ENCODE measurements around the gene SMARCC1. TPM values are rescaled to one million over a fixed set of nuclear protein-coding genes. Genes with fewer than 3 reads are reported as not detected.
A peak's percentile ranks its signal among the peaks of the same experiment; 100 is the strongest.
"Not testable (repeated sequence)": the region's sequence is repeated elsewhere in the genome, so short reads cannot be mapped to it uniquely, and the experiment has no call there.

The SMARCC1 gene
- 41.5 and 47.6 TPM in 2 replicates for total RNA-seq
- polyA plus RNA-seq (2012): 29.4 TPM

DNA sequence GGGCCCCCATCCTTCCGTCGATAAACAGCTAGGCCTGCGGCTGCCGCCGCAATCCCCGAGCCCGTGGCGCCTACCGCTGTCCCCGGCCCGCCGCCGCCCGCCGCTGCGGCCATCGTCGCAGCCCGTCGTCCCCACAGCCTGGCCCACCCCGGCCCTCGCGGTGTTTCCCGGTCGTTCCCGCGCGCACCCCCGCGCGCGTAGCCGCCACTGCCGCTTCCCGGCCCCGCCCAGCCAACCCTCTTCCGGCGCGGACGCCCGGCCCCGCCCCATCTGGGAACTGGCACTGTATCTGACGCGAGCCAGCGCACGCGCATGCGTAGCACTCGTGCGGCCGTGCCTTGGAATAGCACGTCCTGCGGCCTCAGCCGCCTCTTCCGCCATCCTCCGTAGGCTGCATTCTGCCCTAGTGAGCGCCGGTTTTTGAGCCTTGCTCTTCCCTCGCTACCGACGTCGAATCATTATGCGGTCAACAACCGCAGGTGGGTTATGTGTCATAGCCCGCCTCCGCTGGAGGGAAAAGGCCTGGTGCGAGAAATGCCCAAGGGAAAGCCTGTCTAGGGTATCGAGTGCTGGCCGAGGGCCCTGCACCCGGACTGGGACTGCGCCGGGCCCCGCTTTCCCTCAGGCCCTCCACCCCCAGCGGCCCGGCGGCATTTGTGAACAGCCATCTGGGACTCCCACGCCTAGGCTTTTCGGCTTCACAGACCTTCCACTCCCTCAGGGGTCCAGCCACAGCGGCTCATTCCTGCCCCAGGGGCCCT is at the start of gene SMARCC1:
Gene SMARCC1 (minus strand): TSS at position 209 of the 761 bp plus-strand sequence. CDS start 96 bp downstream, at position 113.
- DNase-seq (ENCODE audit: low read depth): peak; percentile 98

DNA sequence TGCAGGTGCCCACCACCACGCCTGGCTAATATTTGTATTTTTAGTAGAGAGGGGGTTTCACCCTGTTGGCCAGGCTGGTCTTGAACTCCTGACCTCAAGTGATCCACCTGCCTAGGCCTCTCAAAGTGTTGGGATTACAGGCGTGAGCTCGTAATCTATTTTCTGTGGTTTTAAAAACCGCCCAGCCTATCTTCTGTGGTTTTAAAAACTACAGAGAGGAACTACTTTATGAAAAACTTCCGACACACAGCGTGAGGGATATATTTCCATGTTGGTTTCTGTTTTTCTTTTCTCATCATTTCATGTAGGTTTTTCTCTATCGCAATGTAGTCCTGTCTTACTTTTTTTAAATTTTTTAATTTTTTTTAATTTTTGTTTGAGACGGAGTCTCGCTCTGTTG is 47.8 kb upstream of the SMARCC1 start:
- not testable (repeated sequence) for DNase-seq (ENCODE audit: low read depth)

DNA sequence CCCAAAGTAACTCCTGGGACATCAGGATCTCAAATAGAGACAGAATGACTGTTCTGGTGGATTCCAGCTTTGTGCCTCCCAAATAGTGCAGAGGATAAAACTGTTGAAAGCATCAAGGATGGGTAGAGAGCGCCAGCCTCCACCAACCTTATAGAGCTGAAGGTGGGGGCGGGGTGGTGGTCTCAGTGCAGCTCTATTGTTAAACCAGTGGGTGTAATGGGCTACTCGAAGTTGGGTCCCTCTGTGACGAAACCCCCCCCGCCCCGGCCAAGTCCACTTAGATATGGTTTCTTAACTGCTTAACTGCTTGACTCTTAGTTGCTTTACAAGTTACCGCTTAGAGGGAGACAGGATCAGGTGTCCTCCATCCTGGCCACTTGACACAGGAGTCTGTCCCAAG is 43.9 kb upstream of the SMARCC1 start:
- no peak for DNase-seq (ENCODE audit: low read depth)

DNA sequence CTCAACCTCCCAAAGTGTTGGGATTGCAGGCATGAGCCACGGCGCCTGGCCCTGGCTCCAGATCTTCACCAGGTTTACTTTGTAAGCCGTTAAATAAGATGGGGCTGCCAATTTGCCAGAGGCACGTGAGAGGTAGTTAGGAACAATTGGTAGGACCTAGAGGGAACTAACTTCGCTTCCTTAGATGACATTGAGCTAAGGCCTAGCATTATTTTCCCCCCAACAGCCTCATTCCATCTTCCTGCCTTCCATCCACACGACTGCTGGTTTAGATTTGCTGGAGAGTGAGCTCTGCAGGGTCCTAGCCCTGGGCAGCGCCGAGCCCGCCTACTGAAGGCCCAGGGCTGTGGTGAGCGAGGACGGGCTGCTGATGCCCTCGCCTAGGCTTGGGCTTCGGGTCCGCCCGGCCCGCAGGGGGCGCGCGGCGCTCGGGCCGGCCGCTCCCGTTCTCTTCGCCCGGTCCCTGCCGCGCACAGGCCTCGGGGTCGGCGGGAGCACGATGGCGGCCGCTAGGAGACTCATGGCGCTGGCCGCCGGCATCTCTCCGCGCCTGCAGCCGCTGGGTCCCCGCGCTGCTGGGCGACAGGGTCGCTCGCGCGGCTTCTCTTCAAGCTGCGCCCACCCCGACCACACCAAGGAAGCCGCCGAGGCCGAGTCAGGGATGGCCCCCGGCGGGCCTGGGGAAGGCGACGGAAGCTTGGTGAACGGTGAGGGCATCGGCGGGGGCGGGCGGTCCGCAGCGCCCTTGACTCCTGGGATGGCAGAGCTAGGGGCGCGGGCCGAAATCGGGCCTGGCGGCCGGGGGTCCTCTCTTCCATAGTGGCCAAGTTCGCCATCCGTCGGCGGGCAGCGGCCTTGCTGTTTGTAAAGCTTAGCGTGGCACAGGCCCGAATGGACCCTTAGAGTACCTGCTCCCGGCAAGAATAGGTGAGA is 43.1 kb upstream of the SMARCC1 start:
- peak; percentile 89 for DNase-seq (ENCODE audit: low read depth)

DNA sequence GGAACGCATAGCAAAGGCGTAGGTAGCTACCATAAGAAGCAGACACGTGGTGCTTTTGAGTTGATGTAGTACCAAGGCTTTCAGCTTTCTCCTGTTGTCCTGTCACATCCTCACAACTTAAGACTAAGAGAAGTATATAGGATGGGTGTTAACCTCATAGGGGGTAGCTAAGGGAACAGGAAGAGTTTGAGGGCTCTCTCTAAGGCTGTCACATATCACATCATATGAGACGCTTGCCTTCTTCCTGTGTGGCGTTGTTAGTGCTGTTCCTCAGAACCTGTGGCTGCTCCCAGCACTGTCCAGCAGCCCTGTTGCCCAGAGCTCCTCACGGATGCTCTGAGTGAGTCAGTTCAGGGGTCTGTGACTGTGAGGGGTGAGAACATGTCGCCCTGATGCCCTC is 35.9 kb upstream of the SMARCC1 start:
- no peak for DNase-seq (ENCODE audit: low read depth)

DNA sequence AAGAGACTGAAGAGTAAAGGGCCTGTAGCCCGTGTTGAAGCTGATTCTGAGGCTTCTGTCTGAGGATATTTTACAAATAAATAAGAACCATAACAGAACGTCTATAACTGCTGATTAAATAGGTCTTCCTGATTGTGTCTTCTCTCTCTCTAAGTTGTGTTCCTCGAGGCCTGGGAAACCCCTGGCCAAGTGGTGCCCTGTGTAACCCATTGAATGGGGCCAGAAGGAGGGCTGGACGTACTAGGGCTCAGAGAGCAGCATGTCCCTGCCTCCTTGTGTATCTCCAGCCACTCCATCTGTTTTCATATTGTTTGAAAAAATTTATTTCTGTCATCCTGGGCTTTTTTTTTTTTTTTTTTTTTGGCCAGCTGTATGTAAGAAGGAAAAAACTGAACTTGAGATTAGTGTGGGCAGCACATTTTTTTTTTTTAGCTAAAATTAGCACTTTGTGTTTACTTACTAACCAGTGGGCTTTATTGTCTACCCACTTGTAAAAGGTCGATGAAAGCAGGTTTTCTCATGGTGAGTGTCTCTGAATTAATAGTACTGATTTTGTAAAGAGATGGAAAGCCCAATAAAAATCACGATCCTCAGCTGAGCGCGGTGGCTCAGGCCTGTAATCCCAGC is 32.0 kb upstream of the SMARCC1 start:
- DNase-seq (ENCODE audit: low read depth): no peak

GRCh38 chr3:47804577-47804976 is 22.9 kb upstream of the SMARCC1 start:
- no peak for DNase-seq (ENCODE audit: low read depth)

DNA sequence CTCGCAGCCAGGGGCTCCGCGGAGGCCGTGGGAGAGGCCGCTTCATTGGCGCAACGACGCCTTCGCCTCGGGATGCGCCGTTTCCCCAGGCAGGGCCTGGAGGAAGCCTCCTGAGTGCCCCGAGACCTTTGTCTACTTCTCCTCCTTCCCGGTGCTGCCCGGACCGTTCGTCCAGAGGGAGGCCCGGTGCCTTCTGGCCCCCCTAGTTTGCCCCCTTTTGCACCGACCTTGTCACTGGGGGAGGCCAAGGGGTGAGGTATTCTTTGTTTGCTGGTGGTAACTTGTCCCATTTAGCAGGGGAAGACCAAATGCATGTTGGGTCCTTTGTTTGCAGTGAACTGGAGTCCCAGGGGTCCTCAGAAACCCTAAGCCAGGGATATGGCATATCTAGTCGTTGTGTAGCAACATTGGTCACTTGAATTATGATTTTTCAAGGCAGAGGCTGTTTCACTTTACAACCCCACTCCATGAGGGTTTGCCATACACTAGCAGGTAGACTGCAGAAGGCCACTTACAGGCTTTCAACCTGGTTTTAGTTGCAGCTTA is 21.9 kb upstream of the SMARCC1 start:
- no peak for DNase-seq (ENCODE audit: low read depth)

GRCh38 chr3:47802734-47803479 is 21.2 kb upstream of the SMARCC1 start, which contains the start of gene DHX30:
Gene DHX30 (plus strand): TSS chr3:47803138. CDS start chr3:47810684, 7,546 bp downstream.
- peak; percentile 88 for DNase-seq (ENCODE audit: low read depth)

GRCh38 chr3:47799733-47800132 is 18.0 kb upstream of the SMARCC1 start:
- DNase-seq (ENCODE audit: low read depth): no peak

DNA sequence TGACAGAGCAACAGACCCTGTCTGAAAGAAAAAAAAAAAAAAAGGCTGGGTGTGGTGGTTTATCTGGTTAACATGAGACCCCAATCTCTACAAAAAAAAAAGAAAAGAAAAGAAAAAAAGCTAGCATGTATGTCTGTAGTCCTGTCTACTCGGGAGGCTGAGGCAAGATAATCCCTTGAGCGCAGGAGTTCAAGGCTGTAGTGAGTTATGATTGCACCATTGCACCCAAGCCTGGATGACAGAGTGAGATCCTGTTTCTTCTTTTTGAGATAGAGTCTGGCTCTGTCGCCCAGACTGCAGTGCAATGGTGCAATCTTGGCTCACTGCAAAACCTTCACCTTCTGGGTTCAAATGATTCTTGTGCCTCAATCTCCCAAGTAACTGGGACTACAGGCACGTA is 12.9 kb upstream of the SMARCC1 start:
- DNase-seq (ENCODE audit: low read depth): no peak

DNA sequence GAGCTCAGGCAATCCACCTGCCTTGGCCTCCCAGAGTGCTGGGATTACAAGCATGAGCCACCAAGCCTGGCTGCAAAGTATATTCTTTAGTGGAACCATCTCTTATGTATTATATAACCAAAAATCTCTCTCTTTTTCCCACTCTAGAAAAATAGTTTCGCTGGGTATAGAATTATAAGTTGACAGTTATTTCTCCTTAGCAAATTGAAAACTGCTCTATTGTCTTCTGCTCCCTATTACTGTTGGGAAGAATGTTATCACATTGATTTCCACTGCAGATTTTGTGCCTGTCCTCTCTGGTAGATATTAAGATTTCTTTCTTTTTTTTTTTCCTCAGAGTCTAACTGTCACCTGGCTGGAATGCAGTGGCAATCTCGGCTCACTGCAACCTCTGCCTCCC is 11.0 kb upstream of the SMARCC1 start:
- DNase-seq (ENCODE audit: low read depth): no peak

- DNase-seq (ENCODE audit: low read depth): no peak
Observed at GRCh38 chr3:47791193-47791855, 9.6 kb upstream of the SMARCC1 start.

GRCh38 chr3:47783673-47784072 is 2.0 kb upstream of the SMARCC1 start:
- DNase-seq (ENCODE audit: low read depth): no peak

- no peak for DNase-seq (ENCODE audit: low read depth)
Observed at GRCh38 chr3:47782446-47783308, 984 bp upstream of the SMARCC1 start.

DNA sequence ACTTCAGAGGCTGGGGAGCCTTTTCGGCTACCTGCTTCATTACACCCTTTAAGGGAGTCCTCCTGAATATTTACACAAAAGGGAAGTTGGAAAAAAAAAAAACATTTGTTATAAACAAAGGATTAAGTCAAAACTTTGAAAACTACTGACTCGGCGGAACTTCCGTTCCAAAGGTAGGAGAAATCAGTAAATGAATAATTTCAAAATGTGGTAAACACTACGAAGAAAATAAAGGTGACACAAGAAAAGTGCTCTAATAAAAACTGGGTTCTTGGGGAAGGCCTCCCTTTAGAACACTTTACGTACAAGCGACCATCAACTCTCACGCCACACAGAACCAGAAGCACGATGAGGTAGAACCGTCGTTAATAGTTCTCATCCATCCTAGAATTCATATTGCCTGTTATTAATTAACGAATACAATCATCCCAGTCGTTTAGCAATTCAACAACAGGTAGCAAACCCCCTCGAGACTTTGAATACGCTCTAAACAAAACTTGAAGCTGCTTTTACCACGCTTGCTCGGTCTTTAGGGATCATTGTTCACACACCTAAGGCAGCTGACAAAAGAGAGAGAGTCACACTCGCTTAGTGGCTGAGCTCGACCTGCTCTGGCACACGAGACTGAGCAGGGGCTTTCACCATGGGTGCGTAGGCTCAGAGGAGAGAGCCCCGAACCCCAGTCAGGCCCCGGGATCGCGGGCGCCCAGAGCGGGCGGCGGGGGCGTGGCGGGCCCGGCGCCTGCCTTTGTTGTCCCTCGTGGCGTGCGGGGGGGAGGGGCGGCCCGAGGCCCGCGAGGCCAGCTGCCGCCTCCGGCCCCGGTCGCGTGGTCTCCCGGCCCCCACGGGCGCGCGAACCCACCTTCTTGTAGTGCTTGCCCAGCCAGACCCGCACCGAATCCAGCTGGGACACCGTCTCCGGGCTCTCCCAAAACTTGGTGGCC is 680 bp downstream of the SMARCC1 start:
- peak; percentile 61 for DNase-seq (ENCODE audit: low read depth)

GRCh38 chr3:47778746-47779145 is 2.9 kb downstream of the SMARCC1 start:
- no peak for DNase-seq (ENCODE audit: low read depth)

DNA sequence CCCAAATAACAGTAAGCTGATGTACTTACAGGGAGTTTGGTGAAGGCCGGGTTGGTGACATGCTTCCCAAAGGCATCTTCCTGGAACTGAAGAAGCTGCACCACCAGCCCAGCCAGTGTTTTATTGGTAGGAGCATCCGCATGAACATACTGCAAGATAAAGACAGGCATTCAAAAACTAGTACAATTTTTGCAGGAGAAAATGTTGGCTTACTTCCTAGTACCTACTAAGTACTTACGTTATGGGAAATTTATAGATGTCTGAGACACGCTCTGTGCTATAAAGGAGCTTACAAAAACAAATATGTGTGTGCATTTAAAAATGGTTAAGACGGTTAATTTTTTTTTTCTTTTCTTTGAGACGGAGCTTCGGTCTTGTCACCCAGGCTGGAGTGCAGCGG is 8.9 kb downstream of the SMARCC1 start:
- DNase-seq (ENCODE audit: low read depth): no peak
